ENCODE data around the gene PACRG.

GRCh38 chr6:162845972-162846371 is 118.2 kb downstream of the PACRG start:
- TF ChIP-seq CTCF (IDR thresholded peaks at IDR 0.05) (no peak), OVOL2 (CRISPR knock-in tag; IDR thresholded peaks at IDR 0.05; ENCODE audit: borderline replicate concordance) (no peak), ATF2 (CRISPR knock-in tag; IDR thresholded peaks at IDR 0.05; ENCODE audit: borderline replicate concordance, low read depth) (no peak), ZNF317 (CRISPR knock-in tag; IDR thresholded peaks at IDR 0.05; ENCODE audit: borderline replicate concordance, low read depth) (no peak), E2F4 (CRISPR knock-in tag; IDR thresholded peaks at IDR 0.05; ENCODE audit: borderline replicate concordance, low read depth) (no peak), TEAD4 (CRISPR knock-in tag; IDR thresholded peaks at IDR 0.05) (no peak), USF2 (CRISPR knock-in tag; IDR thresholded peaks at IDR 0.05) (no peak)
